Measurements from ENCODE around the gene SLC18A2.

GRCh38 chr10:117294039-117294645 lies 53.2 kb downstream of the SLC18A2 start:
- TF ChIP-seq CTCF (IDR thresholded peaks at IDR 0.05; ENCODE audit: low read length) (no peak), EZH2 (IDR thresholded peaks at IDR 0.05; ENCODE audit: borderline replicate concordance, low read length) (no peak)

Measured in OCI-LY1 (cell line).